ENCODE measurements around the gene NUP210L.

NUP210L gene

GRCh38 chr1:153961421-153961820 is 193.5 kb downstream of the NUP210L start:
- peak overlapping the region; percentile 70 for H3K4me3 ChIP-seq (ENCODE audit: low read depth, low read length)
- TF ChIP-seq CTCF (IDR thresholded peaks at IDR 0.05; ENCODE audit: low read depth, low read length) = no peak

DNA sequence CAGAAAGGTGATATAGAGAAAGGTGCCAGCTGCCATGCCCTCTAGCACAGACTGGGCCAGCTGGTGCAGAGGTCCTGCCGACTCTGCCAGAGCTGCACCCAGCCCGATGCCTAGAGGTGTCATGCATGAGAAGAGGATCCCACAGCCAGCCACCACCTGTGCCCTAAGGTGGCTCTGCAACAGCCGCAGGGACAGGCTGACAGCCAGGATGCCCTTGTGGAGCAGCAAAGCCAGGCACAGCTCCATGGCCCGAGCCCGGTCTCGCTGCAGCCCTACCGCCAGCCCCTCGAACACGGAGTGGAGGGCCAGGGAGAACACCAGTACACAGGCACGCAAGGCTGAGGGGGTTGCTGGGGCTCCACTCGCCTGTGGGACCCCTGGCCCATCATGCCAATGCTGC is 194.7 kb downstream of the NUP210L start:
- TF ChIP-seq CTCF (IDR thresholded peaks at IDR 0.05; ENCODE audit: low read depth, low read length) = no peak
- no peak overlapping the region for H3K4me3 ChIP-seq (ENCODE audit: low read depth, low read length)

- no peak for TF ChIP-seq CTCF (IDR thresholded peaks at IDR 0.05; ENCODE audit: low read depth, low read length)
- no peak overlapping the region for H3K4me3 ChIP-seq (ENCODE audit: low read depth, low read length)
These were observed 195.4 kb downstream of the NUP210L start for GRCh38 chr1:153959454-153959853.

GRCh38 chr1:153958961-153959260 is 196.0 kb downstream of the NUP210L start:
- H3K4me3 ChIP-seq (ENCODE audit: low read depth, low read length) = peak overlapping the region; percentile 95

DNA sequence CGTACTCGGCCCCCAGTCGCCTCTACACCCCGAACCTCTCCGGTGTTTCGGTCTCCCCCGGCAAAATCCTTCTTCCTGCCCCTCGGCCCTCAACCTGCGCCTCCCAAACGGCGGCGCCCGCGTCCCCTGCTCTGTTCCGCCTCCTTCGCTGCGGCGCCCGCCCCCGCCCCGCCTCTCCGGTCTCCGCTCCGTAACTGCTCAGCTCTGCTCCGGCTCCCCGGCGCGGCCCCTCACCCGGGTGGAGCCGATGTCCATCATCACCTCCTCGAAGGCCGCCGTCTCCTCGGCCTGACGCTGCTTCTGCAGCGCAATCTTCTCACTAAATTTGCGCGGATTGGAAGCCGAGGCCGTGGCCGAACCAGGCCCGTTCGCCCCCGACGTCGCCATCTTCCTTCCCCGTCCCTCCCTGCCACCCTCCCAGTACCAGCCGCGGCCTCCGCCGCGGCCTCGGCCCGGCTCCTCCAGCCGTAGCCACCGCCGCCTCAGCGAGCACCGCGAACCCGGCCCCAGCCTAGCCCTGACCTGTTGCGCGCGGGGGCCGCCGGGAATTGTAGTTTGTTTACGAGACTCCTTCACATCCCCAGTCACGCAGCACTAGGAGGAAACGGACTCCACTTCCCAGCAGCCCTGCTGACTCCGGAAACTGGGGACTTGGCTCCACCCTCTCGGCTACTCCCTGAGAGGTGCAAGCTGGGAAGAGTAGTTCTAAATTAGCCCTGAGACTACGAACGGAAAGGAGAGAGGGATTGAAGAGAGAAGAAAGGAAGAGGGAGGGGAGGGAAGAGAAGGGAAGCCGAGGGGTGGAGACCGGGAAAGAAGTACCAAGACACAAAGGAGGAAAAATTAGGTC is 196.5 kb downstream of the NUP210L start, which contains the start of gene CRTC2:
Gene CRTC2 (minus strand): TSS at position 502 of the 850 bp plus-strand sequence. CDS start 115 bp downstream, at position 387.
- no peak for TF ChIP-seq CTCF (IDR thresholded peaks at IDR 0.05; ENCODE audit: low read depth, low read length)
- peak within 1 kb of the TSS; percentile 95 for H3K4me3 ChIP-seq (ENCODE audit: low read depth, low read length)

More at GRCh38 chr1:153958961-153959260, 196.0 kb downstream of the NUP210L start:
- TF ChIP-seq CTCF (IDR thresholded peaks at IDR 0.05; ENCODE audit: low read depth, low read length) = no peak

DNA sequence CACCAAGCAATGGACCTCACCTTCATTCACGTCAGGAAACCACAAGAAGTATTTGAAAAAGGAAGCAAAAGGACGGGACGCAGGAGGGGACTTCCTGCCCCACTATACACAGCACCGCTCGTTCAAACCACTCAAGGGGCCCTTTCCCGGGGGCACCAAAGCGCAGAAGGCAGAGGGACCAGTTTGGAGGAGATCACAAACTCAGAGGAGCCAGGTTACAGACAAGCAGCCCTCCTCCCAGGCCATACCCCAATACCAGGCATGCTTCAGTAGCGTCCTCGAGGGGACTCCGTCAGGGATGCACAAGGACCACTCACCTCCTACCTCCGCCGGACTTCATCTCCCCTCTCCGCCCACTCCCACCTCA is 197.1 kb downstream of the NUP210L start:
- no peak for TF ChIP-seq CTCF (IDR thresholded peaks at IDR 0.05; ENCODE audit: low read depth, low read length)
- H3K4me3 ChIP-seq (ENCODE audit: low read depth, low read length) = peak overlapping the region; percentile 95

- H3K4me3 ChIP-seq (ENCODE audit: low read depth, low read length) = peak overlapping the region; percentile 95
- TF ChIP-seq CTCF (IDR thresholded peaks at IDR 0.05; ENCODE audit: low read depth, low read length) = no peak
These were observed 197.7 kb downstream of the NUP210L start for GRCh38 chr1:153956997-153957715.
